Chondrocyte (in vitro differentiated cells): ENCODE data around the gene ADGRD1. TPM values are rescaled to one million over a fixed set of nuclear protein-coding genes. Genes with fewer than 3 reads are reported as not detected.
A peak's percentile ranks its signal among the peaks of the same experiment; 100 is the strongest.

Experiments
- DNase-seq: peaks from one replicate; pipeline ENCODE4 v3.0.0; 2021; ENCODE audit warnings: mixed read lengths, low spot score
- H3K27ac Mint-ChIP-seq: one replicate; pipeline ENCODE4 v1.8.0; 2021; ENCODE audit warnings: mild to moderate bottlenecking, moderate library complexity, mixed read lengths; ENCODE audit not compliant: unreplicated experiment
- H3K27me3 Mint-ChIP-seq: 2 replicates; pipeline ENCODE4 v1.8.0; 2021; ENCODE audit warnings: low read depth, mixed read lengths
- H3K36me3 Mint-ChIP-seq: 2 replicates; pipeline ENCODE4 v1.8.0; 2021; ENCODE audit warnings: low read depth, mixed read lengths
- H3K4me1 Mint-ChIP-seq: 2 replicates; pipeline ENCODE4 v1.8.0; 2021; ENCODE audit warnings: low read depth, mild to moderate bottlenecking, mixed read lengths
- H3K4me3 Mint-ChIP-seq: one replicate; pipeline ENCODE4 v1.8.0; 2021; ENCODE audit warnings: mild to moderate bottlenecking, moderate library complexity, mixed read lengths; ENCODE audit not compliant: unreplicated experiment
- H3K9me3 Mint-ChIP-seq: 2 replicates; pipeline ENCODE4 v1.8.0; 2021; ENCODE audit warnings: low read depth, mixed read lengths
- total RNA-seq: library from RNA; stranded (reverse); gene quantifications from 3 replicates; pipeline ENCODE4 v1.2.1, GENCODE V29; 2021
- TF ChIP-seq, protein P1 (sequence below): fragments of 200-600 bp; sonication (generic); IDR thresholded peaks from 2 replicates; pipeline ENCODE4 v1.5.0; 2021; ENCODE audit warnings: antibody characterized with exemption, mild to moderate bottlenecking, moderate library complexity

ADGRD1 gene
- total RNA-seq, 1 donor from 2014 or later: 4.7 TPM

DNA sequence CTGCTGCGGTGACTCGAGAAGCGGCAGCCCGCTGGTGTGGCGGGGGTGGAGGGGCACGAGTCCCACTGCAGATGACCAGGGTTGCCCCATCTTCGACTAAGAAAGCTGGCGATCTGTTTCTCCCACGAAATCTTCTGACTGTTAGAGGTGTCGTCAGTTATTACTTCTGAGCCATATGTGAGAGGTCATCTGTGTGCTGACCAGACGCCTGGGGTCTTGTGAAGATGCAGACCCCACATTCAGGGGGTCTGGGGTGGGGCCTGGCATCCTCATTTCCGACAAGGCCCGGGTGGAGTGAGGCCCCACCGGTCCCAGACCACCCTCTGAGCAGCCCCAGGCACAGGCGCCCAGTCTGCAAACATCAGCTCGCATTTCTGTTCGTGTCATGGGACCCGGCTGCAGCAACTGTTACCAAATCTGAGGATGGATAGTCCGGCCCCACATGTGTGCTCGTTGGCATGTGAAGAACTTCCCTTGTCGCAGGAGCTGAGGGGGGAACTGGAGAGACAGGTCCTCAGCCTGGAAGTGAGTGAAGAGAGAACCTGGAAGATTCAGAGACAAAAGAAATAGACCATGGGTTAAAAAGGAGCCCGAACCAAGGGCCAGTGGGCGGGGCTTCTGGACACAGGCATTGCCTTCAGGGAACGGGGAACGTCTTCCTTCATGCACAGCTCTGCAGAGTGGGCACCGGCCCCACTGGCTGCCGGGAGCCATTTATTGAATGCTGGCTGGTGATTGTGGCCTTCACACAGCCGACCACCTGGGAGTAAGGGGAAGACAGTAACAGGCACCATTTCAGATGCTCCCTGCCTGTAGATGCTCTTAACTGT is 135.2 kb downstream of the ADGRD1 start:
- peaks cover 4% of the 10 kb centered on the region for H3K4me1 Mint-ChIP-seq
- H3K9me3 Mint-ChIP-seq: no peaks in the 10 kb centered on the region
- TF ChIP-seq, protein P1, sequence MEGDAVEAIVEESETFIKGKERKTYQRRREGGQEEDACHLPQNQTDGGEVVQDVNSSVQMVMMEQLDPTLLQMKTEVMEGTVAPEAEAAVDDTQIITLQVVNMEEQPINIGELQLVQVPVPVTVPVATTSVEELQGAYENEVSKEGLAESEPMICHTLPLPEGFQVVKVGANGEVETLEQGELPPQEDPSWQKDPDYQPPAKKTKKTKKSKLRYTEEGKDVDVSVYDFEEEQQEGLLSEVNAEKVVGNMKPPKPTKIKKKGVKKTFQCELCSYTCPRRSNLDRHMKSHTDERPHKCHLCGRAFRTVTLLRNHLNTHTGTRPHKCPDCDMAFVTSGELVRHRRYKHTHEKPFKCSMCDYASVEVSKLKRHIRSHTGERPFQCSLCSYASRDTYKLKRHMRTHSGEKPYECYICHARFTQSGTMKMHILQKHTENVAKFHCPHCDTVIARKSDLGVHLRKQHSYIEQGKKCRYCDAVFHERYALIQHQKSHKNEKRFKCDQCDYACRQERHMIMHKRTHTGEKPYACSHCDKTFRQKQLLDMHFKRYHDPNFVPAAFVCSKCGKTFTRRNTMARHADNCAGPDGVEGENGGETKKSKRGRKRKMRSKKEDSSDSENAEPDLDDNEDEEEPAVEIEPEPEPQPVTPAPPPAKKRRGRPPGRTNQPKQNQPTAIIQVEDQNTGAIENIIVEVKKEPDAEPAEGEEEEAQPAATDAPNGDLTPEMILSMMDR: no peak
- DNase-seq: peak; percentile 70
- H3K27me3 Mint-ChIP-seq: peaks cover 11% of the 10 kb centered on the region
- no peak overlapping the region for H3K27ac Mint-ChIP-seq
- H3K36me3 Mint-ChIP-seq: no peaks in the 10 kb centered on the region
- no peak overlapping the region for H3K4me3 Mint-ChIP-seq

DNA sequence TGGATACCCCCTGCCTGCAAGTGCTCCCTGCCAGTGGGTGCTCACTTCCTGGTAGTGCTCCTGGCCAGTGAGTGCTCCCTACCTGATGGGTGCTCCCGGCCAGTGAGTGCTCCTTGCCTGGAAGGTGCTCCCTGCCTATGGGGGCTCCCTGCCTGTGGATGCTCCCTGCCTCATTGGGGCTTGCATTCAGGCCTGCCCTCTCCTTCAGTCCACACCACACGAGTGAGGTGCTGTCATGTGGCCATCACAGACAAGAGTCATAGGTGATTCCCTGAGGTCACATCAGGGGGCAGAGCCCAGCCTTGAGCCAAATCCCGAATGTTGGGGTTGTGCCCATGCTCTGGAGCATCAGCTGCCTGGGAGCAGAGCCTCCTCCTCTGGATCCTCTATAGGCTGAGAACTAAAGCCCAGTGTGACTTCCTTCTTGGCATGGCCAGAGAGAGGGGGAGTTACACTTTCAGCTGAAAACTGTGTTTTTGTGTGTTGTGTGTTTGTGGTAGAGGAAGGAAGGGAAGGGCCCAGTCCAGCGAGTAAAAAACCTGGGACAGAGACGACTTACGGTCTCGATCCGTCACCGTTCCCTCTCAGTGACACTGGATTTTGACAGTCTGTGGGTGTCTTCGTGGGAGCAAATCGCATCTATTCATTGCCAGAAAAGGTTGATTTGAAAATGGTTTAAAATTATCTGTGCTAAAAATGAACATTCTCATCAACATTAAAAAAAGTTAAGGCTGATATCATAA is 136.0 kb downstream of the ADGRD1 start:
- TF ChIP-seq, protein P1: no peak
- H3K4me1 Mint-ChIP-seq: peaks cover 4% of the 10 kb centered on the region
- peak; percentile 77 for DNase-seq
- H3K9me3 Mint-ChIP-seq: no peaks in the 10 kb centered on the region
- H3K27me3 Mint-ChIP-seq: peaks cover 11% of the 10 kb centered on the region
- H3K27ac Mint-ChIP-seq: no peak overlapping the region
- no peaks in the 10 kb centered on the region for H3K36me3 Mint-ChIP-seq
- H3K4me3 Mint-ChIP-seq: no peak overlapping the region

DNA sequence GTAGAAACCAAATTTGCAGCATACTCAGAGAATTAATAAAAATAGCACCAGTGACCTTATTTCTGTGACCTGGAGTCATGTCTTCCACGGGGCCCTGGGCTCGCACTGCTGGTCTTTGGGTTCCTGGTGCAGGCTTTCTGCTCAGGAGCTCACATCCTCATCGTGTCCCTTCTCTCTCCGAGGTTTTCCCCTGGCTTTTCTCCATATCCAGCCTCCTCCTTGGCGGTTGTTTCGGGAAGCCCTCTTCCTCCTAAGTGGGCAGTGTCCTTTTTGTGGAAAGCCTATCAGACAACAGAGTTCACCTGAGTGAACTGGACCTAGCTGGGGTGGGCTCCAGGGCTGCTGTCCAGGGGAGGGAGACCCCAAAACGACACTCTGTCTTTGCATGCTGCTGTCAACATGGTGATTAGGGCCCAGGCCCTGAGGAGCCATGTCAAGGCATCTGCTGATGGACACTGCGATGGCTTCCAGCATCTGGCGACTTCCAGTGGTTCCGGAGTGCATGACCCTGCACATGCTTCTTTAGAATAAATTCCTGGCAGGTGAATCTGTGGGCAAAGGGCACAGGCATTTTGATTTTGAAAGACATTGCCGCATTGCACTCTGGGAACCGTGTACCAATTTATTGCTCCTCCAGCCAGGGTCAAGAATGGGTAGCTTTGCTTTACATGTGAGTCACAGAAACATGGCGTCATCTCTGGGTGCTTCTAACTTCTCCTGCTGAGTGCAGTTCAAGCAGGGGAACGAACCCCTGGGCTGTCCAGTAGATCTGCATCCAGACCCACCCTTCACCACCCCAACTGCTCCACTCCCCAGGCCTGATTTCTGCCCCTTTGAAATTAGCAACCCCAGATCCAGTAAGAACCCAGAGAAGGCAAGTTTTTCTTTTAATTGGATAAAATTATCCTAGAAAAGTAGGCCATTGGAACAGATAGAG is 136.8 kb downstream of the ADGRD1 start:
- no peak overlapping the region for H3K27ac Mint-ChIP-seq
- peaks cover 4% of the 10 kb centered on the region for H3K4me1 Mint-ChIP-seq
- TF ChIP-seq, protein P1: no peak
- no peaks in the 10 kb centered on the region for H3K36me3 Mint-ChIP-seq
- no peak for DNase-seq
- H3K4me3 Mint-ChIP-seq: no peak overlapping the region
- peaks cover 4% of the 10 kb centered on the region for H3K27me3 Mint-ChIP-seq
- H3K9me3 Mint-ChIP-seq: no peaks in the 10 kb centered on the region

DNA sequence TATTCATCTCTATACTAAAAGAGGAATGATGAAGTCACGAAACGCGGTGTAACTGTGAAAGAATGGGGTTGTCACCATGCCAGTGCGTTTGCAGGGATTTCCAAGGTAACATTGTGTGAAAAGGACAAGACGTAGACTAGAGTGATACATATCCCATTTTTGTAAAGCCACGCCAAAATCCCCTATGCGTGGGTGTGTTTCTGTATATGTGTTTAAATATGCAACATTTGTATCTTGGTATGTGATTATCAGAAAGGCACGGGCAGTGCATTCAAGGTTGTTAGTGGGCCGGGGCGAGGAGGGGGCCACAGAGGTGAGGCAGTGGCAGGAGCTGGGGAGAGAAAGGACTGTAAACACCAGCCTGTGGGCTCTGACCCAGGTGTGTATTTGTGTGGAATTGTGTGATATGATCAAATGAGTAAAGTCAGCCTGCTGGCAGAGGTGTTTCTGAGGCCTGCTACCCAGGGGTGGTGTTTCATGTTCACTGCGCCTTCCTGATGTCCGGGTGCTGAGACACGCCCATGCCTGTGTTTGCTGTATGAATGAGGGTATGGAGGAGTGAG is 137.8 kb downstream of the ADGRD1 start:
- H3K4me1 Mint-ChIP-seq: peaks cover 4% of the 10 kb centered on the region
- no peaks in the 10 kb centered on the region for H3K36me3 Mint-ChIP-seq
- peaks cover 3% of the 10 kb centered on the region for H3K27me3 Mint-ChIP-seq
- no peak overlapping the region for H3K4me3 Mint-ChIP-seq
- H3K9me3 Mint-ChIP-seq: no peaks in the 10 kb centered on the region
- H3K27ac Mint-ChIP-seq: no peak overlapping the region
- TF ChIP-seq, protein P1: no peak
- no peak for DNase-seq
